Adrenal gland (tissue), 12 donors: ENCODE measurements around the gene PRPH2. TPM values are rescaled to one million over a fixed set of nuclear protein-coding genes. Genes with fewer than 3 reads are reported as not detected.

Source experiments
- DNase-seq, 7 donors: peaks; one replicate each; pipeline ENCODE4 v3.0.0-alpha.2; 2019 to 2020
- H3K27ac ChIP-seq, 5 donors: fragments of 200-600 bp; sonication (generic) in 4 of 5; 1 replicate in 3 of 5; 2 replicates in 2 of 5; pipeline versions ENCODE4 v1.5.1 to v1.8.0; 2016 to 2020; ENCODE audit warnings: mild to moderate bottlenecking in 1 of 5
- H3K27me3 ChIP-seq: fragments of 200-600 bp; 2 replicates; pipeline ENCODE4 v1.8.0; 2021
- H3K36me3 ChIP-seq, 2 donors: fragments of 200-600 bp; replicated peaks in 1 of 2; 1 replicate in 1 of 2; 2 replicates in 1 of 2; pipeline versions ENCODE4 v1.5.1 to v1.8.0; 2018 to 2022
- H3K4me1 ChIP-seq, 2 donors: fragments of 200-600 bp; replicated peaks in 1 of 2; 1 replicate in 1 of 2; 2 replicates in 1 of 2; pipeline versions ENCODE4 v1.5.1 to v1.8.0; 2018 to 2021
- H3K4me3 ChIP-seq, 4 donors: fragments of 200-600 bp; sonication (generic) in 3 of 4; one replicate each; pipeline ENCODE4 v1.5.1; 2016 to 2018
- H3K9me3 ChIP-seq, 3 donors: fragments of 200-600 bp; sonication (generic) in 1 of 3; replicated peaks in 1 of 3; 1 replicate in 2 of 3; 2 replicates in 1 of 3; pipeline versions ENCODE4 v1.5.1 to v1.8.0; 2016 to 2021
- CTCF ChIP-seq, 6 experiments: fragments of 450-650 bp in 4 of 6; fragments of 200-600 bp in 2 of 6; sonication (generic) in 1 of 6; IDR thresholded peaks; 1 replicate in 5 of 6; 2 replicates in 1 of 6; pipeline versions ENCODE4 v1.5.1 to v1.8.0; 2016 to 2021; ENCODE audit warnings: antibody characterized with exemption in 6 of 6, mild to moderate bottlenecking in 2 of 6, moderate library complexity in 1 of 6
- POLR2A ChIP-seq, 2 donors: fragments of 450-650 bp; IDR thresholded peaks; one replicate each; pipeline ENCODE4 v1.6.1; 2017; ENCODE audit warnings: antibody characterized with exemption in 2 of 2, mild to moderate bottlenecking in 2 of 2, moderate library complexity in 1 of 2
- WGBS, 4 donors: extraction: QIAGEN DNeasy Blood & Tissue Kit in 2 of 4; methylation state at CpG; one replicate each; pipeline versions ENCODE4 v1.1.5 to v1.1.7; 2013 to 2017; 5-methylcytosine and 5-hydroxymethylcytosine counted together
- intact Hi-C, 2 donors: fragments of 100-400 bp; cut with DNase I; formaldehyde crosslinking; loops; one replicate each; pipeline versions ENCODE4 v1.14.1 to v1.15.0; 2022 to 2023
- polyA plus RNA-seq, 3 donors: library from polyadenylated mRNA; stranded (reverse); fragments of 200-250 nt in 2 of 3; fragments of 350-450 nt in 1 of 3; fragmentation: Illumina TruSeq in 1 of 3; extraction: RNeasy Lipid Tissue Mini Kit (QIAGEN cat#74804) in 1 of 3; gene quantifications; one replicate each; pipeline ENCODE4 v1.2.3, GENCODE V29; 2013 to 2014
- total RNA-seq, 9 donors: library from RNA; depleted of rRNA in 4 of 9; stranded (reverse); fragments of >200 nt in 4 of 9; fragments of 120-200 nt in 1 of 9; fragmentation: NEBNext Ultra II Directional in 1 of 9; extraction: Animal tissue kit (Norgen Biotek cat#: 25700) in 1 of 9; gene quantifications; one replicate each; pipeline versions ENCODE4 v1.1.0 to v1.2.4, GENCODE V29; 2013 to 2023
- donor health status: healthy with polysubstance abuse.
- donor health status: Bipolar disorder and iron deficiency.
- donor health status: DM: yes; HTN: yes; CAD: no.
- donor health status: DM: no; HTN: no; CAD: no.
- donor health status: DM: no; HTN: no; CAD: no.
- donor health status: DM: yes; HTN: yes; CAD: no.

The PRPH2 gene
- total and polyA plus RNA-seq, 12 donors: 0.47 to 2.7 (median 0.97) TPM; not detected in 1

GRCh38 chr6:42711930-42712329 lies 10.5 kb downstream of the PRPH2 start:
- TF ChIP-seq POLR2A (IDR thresholded peaks at IDR 0.05) (no peak), CTCF (IDR thresholded peaks at IDR 0.05) (no peak)
- H3K27ac ChIP-seq: no peak overlapping the region
- no peak for DNase-seq
- no peaks in the 10 kb centered on the region for H3K27me3 ChIP-seq
- WGBS, 4 donors: 83 to 94% (median 90%) methylated on average over 5 of the region's 5 CpGs
- no peaks in the 10 kb centered on the region for H3K36me3 ChIP-seq
- intact Hi-C loops: no loop called here
- H3K9me3 ChIP-seq: no peaks in the 10 kb centered on the region
- no peaks in the 10 kb centered on the region for H3K4me1 ChIP-seq
- H3K4me3 ChIP-seq: no peak overlapping the region

DNA sequence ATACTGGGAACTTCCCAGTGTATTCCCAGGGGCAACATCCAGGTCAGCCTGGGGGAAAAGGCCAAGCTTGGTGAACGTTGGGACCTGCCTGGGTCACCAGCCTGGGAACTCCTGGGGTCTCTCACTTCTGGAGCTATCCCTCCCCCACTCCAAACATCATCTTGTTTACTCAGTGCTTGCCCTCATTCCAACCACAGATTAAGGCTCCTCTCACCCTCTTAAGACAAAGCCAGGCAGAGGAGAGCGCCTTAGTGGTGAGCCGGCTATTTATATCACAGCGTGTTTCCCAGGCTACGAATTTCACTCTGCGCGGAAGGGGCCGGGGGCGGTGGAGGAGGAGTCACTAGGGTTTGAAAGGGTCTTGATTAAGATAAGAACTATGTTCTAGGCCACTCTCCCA lies 12.1 kb downstream of the PRPH2 start:
- no peak for TF ChIP-seq POLR2A (IDR thresholded peaks at IDR 0.05)
- no peak for TF ChIP-seq CTCF (IDR thresholded peaks at IDR 0.05)
- no peaks in the 10 kb centered on the region for H3K36me3 ChIP-seq
- intact Hi-C loops: no loop called here
- H3K9me3 ChIP-seq: no peaks in the 10 kb centered on the region
- WGBS, 4 donors: 44 to 64% (median 57%) methylated on average over 8 to 9 of the region's 9 CpGs
- no peak overlapping the region for H3K4me3 ChIP-seq
- no peak overlapping the region for H3K27ac ChIP-seq
- H3K4me1 ChIP-seq: no peaks in the 10 kb centered on the region
- no peak for DNase-seq
- H3K27me3 ChIP-seq: no peaks in the 10 kb centered on the region

DNA sequence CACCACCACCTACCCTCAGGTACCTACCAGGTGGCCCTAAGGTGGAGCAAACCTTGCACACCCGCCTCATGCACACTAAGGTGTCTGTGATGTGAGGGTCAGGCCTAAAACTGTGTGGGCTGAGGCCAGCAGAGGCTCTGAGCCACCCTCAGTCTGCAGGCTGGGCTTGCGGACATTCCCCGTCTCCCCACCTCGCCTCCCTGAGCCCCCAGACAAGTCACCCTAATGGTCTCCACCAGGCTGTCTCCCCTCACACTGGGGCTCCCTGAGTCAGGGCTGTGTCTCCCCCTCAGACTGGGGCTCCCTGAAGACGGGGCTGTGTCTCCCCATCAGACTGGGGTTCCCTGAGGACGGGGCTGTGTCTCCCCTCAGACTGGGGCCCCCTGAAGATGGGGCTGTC lies 12.5 kb downstream of the PRPH2 start:
- intact Hi-C loops: no loop called here
- H3K27me3 ChIP-seq: no peaks in the 10 kb centered on the region
- no peak overlapping the region for H3K27ac ChIP-seq
- H3K4me1 ChIP-seq: no peaks in the 10 kb centered on the region
- H3K4me3 ChIP-seq: no peak overlapping the region
- no peak for DNase-seq
- no peaks in the 10 kb centered on the region for H3K9me3 ChIP-seq
- WGBS, 4 donors: 93 to 100% (median 94%) methylated on average over 4 to 6 of the region's 6 CpGs
- TF ChIP-seq CTCF (IDR thresholded peaks at IDR 0.05): no peak
- no peak for TF ChIP-seq POLR2A (IDR thresholded peaks at IDR 0.05)
- H3K36me3 ChIP-seq: no peaks in the 10 kb centered on the region

DNA sequence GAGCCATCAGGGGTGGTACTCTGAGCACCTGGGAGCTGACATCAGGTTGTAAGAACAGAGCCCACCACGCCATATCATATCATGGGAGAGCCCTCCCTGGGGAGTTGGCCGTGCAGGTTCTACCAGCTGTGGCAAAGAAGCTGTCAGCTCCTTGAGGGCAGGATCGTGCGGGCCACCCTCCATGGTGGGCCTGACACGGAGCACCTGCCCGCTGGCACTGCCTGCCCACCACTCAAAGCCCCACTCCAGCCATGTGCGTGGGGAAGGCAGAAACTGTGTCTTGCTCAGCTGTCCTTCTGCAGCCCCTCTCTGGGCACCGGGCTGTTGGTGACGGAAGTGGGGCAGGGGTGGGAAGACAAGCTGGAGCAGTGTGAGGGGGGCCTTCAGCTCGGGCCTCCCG lies 14.3 kb downstream of the PRPH2 start:
- Histone ChIP-seq H3K36me3 (no peaks in the 10 kb centered on the region), H3K4me1 (no peaks in the 10 kb centered on the region), H3K27ac (no peak overlapping the region), H3K4me3 (no peak overlapping the region), H3K9me3 (no peaks in the 10 kb centered on the region), H3K27me3 (no peaks in the 10 kb centered on the region)
- WGBS, 4 donors: 89 to 100% (median 94%) methylated on average over 4 to 11 of the region's 11 CpGs
- intact Hi-C loops: no loop called here
- TF ChIP-seq POLR2A (IDR thresholded peaks at IDR 0.05) (no peak), CTCF (IDR thresholded peaks at IDR 0.05) (no peak)
- no peak for DNase-seq
